Spinal cord (tissue), 10 donors: ENCODE results near the gene DCTN1. TPM values are rescaled to one million over a fixed set of nuclear protein-coding genes. Genes with fewer than 3 reads are reported as not detected.

Experiments
- DNase-seq, 6 donors: peaks; one replicate each; pipeline versions ENCODE4 v3.0.0 to v3.0.0-alpha.2; 2013 to 2015; ENCODE audit warnings: low spot score in 6 of 6, low read depth in 4 of 6
- H3K27ac ChIP-seq: one replicate; pipeline ENCODE4 v1.5.1; 2013; ENCODE audit warnings: low read depth, low read length, control low read depth
- H3K27me3 ChIP-seq: one replicate; pipeline ENCODE4 v1.6.1; 2013; ENCODE audit warnings: low read length; ENCODE audit not compliant: control insufficient read depth, insufficient read depth
- H3K36me3 ChIP-seq: one replicate; pipeline ENCODE4 v1.6.1; 2013; ENCODE audit warnings: low read length; ENCODE audit not compliant: control insufficient read depth, insufficient read depth
- H3K4me1 ChIP-seq: one replicate; pipeline ENCODE4 v1.6.1; 2013; ENCODE audit warnings: low read length; ENCODE audit not compliant: control insufficient read depth, insufficient read depth
- H3K4me3 ChIP-seq: one replicate; pipeline ENCODE4 v1.5.1; 2013; ENCODE audit warnings: low read depth, low read length, control low read depth
- H3K9me3 ChIP-seq: one replicate; pipeline ENCODE4 v1.6.1; 2013; ENCODE audit warnings: low read length; ENCODE audit not compliant: control insufficient read depth, insufficient read depth
- WGBS: methylation state at CpG from one replicate; pipeline ENCODE4 v1.1.5; 2013; ENCODE audit warnings: missing lambda C conversion rate; ENCODE audit not compliant: insufficient coverage; 5-methylcytosine and 5-hydroxymethylcytosine counted together
- polyA plus RNA-seq, 2 donors: library from polyadenylated mRNA; unstranded; fragments of 120-200 nt; gene quantifications; one replicate each; pipeline ENCODE4 v1.2.1, GENCODE V29; 2013; ENCODE audit not compliant: insufficient read length in 2 of 2
- total RNA-seq, 2 donors: library from RNA; depleted of rRNA in 1 of 2; stranded (reverse); fragments of 120-200 nt in 1 of 2; fragments of >200 nt in 1 of 2; gene quantifications; one replicate each; pipeline versions ENCODE4 v1.2.3 to v1.2.4, GENCODE V29; 2013 to 2014
- donor health status: healthy.

Gene DCTN1
- total and polyA plus RNA-seq, 4 donors: 99.4 to 296 (median 197) TPM

GRCh38 chr2:74334931-74335333 is 45.2 kb downstream of the DCTN1 start:
- no peaks in the 10 kb centered on the region for H3K27me3 ChIP-seq
- WGBS: 100% methylated on average over 1 of the region's 3 CpGs
- peak; percentile 22 to 90 (median 52) for DNase-seq
- no peaks in the 10 kb centered on the region for H3K9me3 ChIP-seq
- H3K27ac ChIP-seq: no peak overlapping the region
- H3K4me1 ChIP-seq: no peaks in the 10 kb centered on the region
- no peak overlapping the region for H3K4me3 ChIP-seq
- H3K36me3 ChIP-seq: peaks cover 14% of the 10 kb centered on the region

DNA sequence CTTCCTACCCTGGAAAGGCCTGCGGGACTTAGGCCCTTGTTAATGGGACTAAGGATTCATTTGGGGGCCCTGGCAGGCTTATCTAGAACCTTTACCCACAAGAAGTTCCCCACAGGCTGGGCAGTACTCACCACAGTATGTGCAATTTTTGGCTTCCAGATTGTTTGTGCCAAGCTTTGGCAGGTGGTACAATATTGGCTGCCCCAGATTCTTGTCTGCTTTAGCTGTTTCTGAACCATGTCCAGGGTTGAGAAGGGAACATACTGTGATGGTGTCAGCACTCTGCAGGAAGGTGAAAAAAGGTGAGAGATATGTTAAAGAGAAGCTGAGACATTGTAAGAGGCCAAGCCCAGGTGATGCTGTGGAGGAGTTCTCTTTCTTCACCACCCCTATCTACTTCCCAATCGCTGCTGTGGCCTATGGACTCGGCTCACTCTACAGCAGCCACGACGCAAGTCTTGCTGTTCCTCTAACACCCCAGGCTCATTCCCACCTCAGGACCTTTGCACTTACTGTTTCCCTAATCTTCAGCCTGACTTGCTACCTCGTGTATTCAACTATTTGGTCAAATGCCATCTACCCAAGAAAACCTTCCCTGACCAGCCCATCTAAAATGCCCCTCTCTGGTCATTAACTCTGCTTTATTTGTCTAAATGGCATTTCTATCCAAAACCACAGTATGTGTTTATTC is 46.1 kb downstream of the DCTN1 start:
- Histone ChIP-seq H3K4me1 (no peaks in the 10 kb centered on the region), H3K27me3 (no peaks in the 10 kb centered on the region), H3K36me3 (peaks cover 20% of the 10 kb centered on the region), H3K9me3 (no peaks in the 10 kb centered on the region), H3K27ac (no peak overlapping the region), H3K4me3 (no peak overlapping the region)
- no peak for DNase-seq
- WGBS: 96% methylated on average over 6 of the region's 6 CpGs

GRCh38 chr2:74333175-74333574 is 46.9 kb downstream of the DCTN1 start:
- Histone ChIP-seq H3K9me3 (no peaks in the 10 kb centered on the region), H3K4me1 (no peaks in the 10 kb centered on the region), H3K27me3 (no peaks in the 10 kb centered on the region), H3K4me3 (no peak overlapping the region), H3K27ac (no peak overlapping the region), H3K36me3 (peaks cover 20% of the 10 kb centered on the region)
- peak in 1 of 6 donors; percentile 9 for DNase-seq
- 50% methylated on average over 1 of the region's 3 CpGs for WGBS

DNA sequence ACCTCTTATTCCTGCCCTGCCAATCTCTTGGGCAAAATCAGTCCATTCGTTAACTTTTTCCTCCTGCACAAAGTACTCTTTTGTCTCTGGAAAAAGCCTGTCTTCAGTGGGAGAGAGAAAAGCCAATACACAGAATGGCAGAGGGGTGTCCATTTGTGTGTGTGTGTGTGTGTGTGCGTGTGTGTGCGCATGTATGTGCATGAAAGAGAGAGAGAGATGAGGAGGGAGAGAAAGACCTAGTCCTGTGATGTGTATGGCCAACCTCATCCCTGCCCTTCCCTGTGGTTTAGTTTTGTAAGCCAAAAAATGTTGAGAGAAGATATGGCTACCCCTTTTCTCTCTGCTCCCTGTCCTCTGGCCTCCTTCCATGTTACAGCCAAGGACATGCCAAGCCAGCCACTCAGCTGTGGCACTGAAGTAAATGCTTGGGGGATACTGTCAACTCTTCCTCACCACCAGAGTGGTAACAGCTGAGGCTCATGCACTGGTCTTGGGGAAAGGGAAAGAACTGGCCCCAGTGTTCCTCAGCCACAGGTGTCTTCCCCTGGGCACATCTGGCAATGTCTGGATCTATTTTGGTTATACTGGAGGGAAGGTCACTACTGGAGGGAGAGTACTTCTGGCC is 47.4 kb downstream of the DCTN1 start:
- Histone ChIP-seq H3K27ac (no peak overlapping the region), H3K9me3 (no peaks in the 10 kb centered on the region), H3K27me3 (no peaks in the 10 kb centered on the region), H3K4me3 (no peak overlapping the region), H3K36me3 (peaks cover 20% of the 10 kb centered on the region), H3K4me1 (no peaks in the 10 kb centered on the region)
- no peak for DNase-seq
- 92% methylated on average over 2 of the region's 3 CpGs for WGBS

DNA sequence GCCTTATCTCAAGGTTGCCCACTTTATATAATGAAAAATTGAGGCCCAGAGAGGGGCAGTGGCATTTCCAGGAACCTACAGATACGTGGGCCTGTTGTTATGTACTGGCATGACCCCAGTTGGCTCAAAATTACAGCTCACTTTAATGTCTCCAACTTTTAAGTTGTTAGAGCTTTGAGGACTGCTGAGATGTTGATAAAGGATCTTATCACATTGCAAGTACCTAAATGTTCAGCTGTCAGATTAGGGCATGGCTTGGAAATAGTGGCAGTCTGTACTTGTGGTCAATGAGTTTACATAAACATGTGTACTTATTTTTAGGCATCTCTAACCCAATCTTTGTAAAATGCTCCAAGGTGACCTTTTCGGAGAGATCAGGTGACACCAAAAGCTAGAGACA is 51.5 kb downstream of the DCTN1 start:
- Histone ChIP-seq H3K27me3 (no peaks in the 10 kb centered on the region), H3K36me3 (peaks cover 20% of the 10 kb centered on the region), H3K4me1 (no peaks in the 10 kb centered on the region), H3K9me3 (no peaks in the 10 kb centered on the region), H3K4me3 (no peak overlapping the region), H3K27ac (no peak overlapping the region)
- DNase-seq: no peak
- WGBS: 100% methylated on average over 1 of the region's 2 CpGs

DNA sequence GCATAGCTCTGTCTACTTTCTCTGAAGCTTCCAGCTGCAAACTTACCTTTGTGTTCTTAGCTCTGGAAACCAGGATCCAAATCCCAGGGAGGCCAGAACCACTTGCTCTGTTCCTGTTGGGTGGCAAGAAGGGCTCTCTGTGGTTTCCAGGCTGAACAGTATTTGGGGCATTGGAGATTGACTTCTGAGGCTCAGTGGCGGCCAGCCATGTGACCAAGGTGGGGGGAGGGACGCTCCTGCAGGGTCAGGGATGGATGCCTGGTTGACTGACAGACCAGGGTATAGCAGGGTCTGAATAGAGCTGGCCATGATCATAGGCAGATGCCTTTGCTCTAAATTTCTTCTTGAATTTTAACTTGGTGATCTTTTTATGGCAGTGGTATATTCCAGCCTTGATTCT is 52.0 kb downstream of the DCTN1 start:
- no peak overlapping the region for H3K27ac ChIP-seq

GRCh38 chr2:74327627-74328026 is 52.5 kb downstream of the DCTN1 start:
- Histone ChIP-seq H3K27ac (no peak overlapping the region), H3K27me3 (no peaks in the 10 kb centered on the region), H3K4me1 (no peaks in the 10 kb centered on the region), H3K36me3 (peaks cover 20% of the 10 kb centered on the region), H3K9me3 (no peaks in the 10 kb centered on the region), H3K4me3 (no peak overlapping the region)
- no peak for DNase-seq
- WGBS: no CpG with 5 or more reads among the region's 1 CpG

More for the DNA sequence above, 52.0 kb downstream of the DCTN1 start:
- no peaks in the 10 kb centered on the region for H3K27me3 ChIP-seq
- 62% methylated on average over 2 of the region's 2 CpGs for WGBS
- DNase-seq: no peak
- peaks cover 20% of the 10 kb centered on the region for H3K36me3 ChIP-seq
- H3K4me1 ChIP-seq: no peaks in the 10 kb centered on the region
- no peak overlapping the region for H3K4me3 ChIP-seq
- no peaks in the 10 kb centered on the region for H3K9me3 ChIP-seq

GRCh38 chr2:74327199-74327598 is 52.9 kb downstream of the DCTN1 start:
- peaks cover 20% of the 10 kb centered on the region for H3K36me3 ChIP-seq
- no peaks in the 10 kb centered on the region for H3K9me3 ChIP-seq
- 0% methylated on average over 1 of the region's 5 CpGs for WGBS
- H3K27me3 ChIP-seq: no peaks in the 10 kb centered on the region
- no peak overlapping the region for H3K27ac ChIP-seq
- DNase-seq: no peak
- H3K4me3 ChIP-seq: no peak overlapping the region
- no peaks in the 10 kb centered on the region for H3K4me1 ChIP-seq

DNA sequence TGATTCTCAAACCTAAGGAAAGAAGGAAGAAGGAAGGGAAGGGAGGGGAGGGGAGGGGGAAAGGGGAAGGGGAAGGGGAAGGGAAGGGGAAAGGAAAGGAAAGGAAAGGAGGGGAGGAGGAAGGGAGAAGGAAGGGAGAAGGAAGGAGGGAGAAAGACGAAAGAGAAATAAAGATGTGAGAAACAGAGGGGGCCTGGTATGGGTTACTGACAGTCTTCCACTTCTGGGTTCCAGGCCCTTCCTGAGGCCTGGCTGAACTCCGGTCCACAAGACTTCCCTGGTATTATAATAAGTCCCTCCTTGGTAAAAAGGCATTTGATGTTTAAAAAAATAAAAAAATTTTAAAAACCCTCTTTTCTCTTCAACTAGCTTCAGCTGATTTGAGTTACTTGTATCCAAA is 54.3 kb downstream of the DCTN1 start:
- H3K4me1 ChIP-seq: no peaks in the 10 kb centered on the region
- H3K27ac ChIP-seq: no peak overlapping the region
- H3K27me3 ChIP-seq: no peaks in the 10 kb centered on the region
- no peak overlapping the region for H3K4me3 ChIP-seq
- H3K9me3 ChIP-seq: no peaks in the 10 kb centered on the region
- 80% methylated on average over 1 of the region's 2 CpGs for WGBS
- H3K36me3 ChIP-seq: peaks cover 15% of the 10 kb centered on the region
- DNase-seq: no peak

DNA sequence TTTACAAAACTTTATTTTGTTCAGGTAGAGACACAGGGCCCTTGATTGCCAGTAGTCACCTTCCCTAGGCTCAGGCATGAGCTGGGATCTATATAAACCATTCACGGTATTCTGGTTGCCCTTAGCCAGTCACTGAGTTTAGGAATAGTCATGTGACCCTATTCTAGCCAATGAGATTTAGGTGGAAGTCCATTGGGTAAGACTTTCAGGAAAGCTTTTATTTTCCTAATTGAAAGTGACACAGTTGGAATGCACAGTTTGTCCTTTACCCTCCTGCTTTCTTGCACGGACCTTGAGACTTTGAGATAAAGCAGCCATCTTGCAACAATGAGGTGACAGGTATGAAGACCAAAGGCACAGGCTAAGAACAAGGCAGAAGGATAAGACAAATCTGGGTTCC is 58.4 kb downstream of the DCTN1 start:
- no peaks in the 10 kb centered on the region for H3K27me3 ChIP-seq
- H3K4me3 ChIP-seq: no peak overlapping the region
- WGBS: 100% methylated on average over 2 of the region's 2 CpGs
- no peaks in the 10 kb centered on the region for H3K9me3 ChIP-seq
- no peak overlapping the region for H3K27ac ChIP-seq
- DNase-seq: no peak
- H3K36me3 ChIP-seq: no peaks in the 10 kb centered on the region
- no peaks in the 10 kb centered on the region for H3K4me1 ChIP-seq
